Activated T-cell treated with anti-CD3 and anti-CD28 coated beads for 48 hours (primary cell): ENCODE results near the gene MIEN1.
"Not testable (repeated sequence)": the region's sequence is repeated elsewhere in the genome, so short reads cannot be mapped to it uniquely, and the experiment has no call there.

Source experiments
- DNase-seq: peaks from one replicate; pipeline ENCODE4 v3.0.0-alpha.2; 2020; ENCODE audit warnings: low read depth

Gene MIEN1

DNA sequence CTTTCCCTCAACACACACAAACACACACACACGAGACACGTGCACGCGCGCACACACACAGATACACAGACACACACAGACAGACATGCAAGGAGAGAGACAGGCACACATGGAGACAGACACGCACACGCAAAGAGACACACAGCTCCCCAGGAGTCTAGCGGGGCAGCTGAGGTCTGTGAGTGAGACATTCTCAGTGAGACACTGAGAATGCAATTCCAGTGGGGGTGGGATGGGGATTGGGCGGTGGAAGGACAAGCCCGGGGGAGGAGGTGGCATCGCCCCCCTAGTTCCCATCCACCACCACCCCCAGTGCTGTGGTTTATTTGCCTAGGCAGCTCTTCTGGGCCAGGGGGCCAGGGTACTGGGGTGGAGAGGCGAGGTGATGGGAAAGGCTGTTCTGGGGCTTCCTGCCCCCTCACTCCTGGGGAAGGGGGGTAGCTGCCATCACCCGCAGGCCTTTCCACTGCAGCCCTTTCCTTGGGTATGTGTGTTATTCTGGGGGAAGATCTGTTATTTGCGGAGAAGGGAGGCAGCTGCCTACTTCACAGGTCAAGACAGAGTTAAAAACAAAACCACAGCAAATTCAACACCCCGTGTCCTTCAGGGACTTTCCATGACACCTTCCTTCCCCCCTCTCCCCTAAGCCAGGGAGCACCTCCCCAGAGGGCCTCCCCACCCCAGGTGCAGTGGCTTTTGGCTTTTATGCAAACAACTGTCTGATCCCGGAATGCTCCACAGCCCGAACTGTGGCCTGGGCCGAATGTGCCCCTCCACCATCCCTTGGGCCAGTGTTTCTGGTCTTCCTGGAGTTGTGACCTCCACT, 25.4 kb upstream of the MIEN1 start:
- peak; percentile 41 for DNase-seq

DNA sequence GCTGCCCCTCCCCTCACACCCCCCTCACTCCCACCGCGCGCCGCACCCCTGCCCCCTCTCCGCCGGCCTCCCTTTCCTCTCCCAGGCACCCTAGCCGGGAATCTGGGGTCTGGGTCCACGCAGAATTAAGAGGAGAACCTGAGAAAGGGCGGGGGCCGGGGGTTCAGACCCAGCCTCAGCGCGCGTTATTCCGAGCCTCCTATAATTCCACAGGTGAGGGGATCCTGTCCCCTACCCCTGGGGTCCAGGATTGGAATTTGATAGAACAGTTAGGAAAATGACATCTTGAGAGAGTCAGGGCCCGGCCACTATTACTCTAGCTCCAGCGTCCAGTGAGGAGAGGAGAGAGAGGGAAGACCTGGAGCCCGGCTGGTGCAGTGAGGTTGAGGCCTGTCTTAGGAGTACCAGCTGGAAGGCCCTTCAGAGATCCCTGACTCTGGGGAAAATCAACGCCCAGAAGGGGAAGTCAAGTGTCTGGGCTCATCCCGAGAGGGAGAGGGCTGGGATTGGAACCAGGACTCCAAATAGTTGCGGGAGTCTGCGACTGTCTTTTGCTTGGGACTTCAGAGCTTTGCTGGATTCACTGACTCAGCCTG, 24.7 kb upstream of the MIEN1 start:
- DNase-seq = no peak

DNA sequence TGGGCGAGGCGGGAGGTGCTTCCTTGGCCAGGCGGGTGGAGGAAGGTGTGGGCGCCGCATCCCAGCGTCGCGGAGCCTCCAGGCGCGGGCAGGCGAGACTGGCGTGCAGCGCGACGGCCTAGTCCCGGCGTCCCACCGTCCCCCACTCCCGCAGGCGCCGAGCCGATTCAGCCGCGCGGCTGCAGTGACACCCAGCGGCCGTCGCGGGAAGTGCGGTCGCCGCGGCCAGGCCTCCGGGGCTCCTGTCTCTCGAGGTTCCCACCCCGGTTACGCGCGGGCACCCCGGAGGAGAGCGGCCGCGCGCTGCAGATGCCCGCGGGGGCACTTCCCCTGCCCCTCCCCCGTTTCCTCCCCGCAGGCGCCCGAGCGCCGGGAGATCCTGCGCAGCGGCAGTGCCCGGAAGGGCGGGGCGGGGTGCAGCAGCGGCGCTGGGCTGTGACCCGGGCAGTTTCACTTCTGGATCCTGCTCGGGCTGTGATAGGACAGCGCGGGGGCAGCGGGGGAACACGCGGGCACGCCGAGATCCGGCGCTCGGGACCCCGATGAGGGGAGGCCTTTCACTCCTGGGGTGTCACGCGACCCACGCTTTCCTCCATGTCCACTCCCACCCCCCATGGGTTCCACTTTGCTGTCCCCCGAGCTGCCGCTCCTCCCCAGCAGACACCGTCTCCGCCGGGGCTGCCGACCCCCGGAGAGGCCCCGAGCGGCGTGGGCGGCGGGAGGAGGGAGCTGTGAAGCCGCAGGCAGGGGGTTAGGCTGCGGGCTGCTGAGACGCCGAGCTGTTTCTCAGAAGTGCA, 24.0 kb upstream of the MIEN1 start:
- DNase-seq = peak; percentile 98

DNA sequence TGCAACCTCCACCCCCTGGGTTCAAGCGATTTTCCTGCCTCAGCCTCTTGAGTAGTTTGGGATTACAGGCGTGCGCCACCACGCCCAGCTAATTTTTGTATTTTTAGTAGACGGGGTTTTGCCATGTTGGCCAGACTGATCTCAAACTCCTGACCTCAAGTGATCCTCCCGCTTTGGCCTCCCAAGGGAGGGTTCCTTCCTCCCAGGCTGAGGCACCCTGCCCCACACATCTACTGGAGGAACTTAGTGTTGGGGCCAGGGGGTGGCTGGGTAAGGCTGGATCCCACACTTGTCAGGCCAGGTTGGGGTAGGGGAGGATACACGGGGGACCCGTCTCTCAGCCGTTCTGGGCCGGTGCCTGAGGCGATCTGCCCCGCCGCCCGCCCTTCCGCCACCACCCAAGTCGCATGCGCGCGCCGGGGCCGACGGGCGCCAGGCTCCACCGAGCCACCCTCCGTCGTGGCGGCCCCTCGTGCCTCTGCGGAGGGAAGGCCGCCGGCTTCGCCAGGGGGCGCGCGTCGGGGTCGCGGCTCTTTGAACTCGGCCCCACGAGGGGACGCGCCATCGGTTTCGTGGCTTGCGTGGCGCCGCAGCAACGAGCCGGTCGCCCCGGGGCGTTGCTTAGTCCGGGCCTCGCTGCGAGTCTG, 23.3 kb upstream of the MIEN1 start:
- no peak for DNase-seq

DNA sequence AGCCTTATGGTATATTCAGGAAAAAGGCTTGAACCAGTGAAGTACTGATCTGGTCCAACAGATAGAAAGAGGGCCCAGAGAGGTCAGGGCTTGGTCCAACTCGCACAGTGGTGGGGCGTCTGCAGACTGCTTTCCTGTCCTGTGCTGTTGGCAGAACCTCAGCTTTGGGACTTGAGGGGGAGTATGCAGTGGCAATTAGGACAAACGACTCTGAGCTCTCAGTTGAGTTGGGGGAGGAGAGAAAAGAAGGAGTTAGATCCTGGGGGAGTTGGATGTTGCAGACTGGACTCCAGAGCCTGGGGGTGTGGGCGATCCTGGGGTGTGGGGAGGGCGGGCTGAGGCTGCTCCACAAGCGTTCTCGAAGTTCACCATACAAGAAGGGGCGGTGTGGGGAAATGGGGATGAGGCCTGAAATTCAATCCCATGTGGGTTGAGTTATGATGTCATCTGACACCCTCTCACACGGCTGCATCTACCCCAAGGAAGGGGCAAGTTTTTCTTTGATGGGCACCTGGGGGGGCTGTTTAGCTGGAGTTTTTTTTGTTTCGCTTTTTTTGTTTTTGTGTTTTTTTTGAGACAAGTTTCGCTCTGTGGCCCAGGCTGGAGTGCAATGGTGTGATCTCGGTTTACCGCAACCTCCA, 22.0 kb upstream of the MIEN1 start:
- no peak for DNase-seq

DNA sequence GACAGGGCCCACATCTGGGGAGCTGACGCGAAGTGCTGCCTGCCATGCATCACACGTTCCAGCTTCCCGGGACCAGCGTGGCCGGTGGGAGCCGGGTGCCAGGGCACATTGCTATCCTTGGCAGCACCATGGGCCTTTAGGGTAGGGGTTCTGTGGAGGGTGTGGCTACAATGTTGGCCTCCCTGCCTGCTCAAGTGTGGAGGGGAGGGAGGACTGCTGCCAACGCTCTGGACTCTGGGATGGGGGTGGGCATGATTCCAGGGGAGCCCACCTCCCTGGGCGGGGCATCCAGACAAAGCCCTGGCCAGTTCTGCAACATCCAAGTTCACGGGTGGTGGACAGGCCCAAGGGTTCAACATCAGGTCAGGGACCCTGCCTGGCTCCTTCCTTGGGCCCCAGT, 21.3 kb upstream of the MIEN1 start:
- no peak for DNase-seq

DNA sequence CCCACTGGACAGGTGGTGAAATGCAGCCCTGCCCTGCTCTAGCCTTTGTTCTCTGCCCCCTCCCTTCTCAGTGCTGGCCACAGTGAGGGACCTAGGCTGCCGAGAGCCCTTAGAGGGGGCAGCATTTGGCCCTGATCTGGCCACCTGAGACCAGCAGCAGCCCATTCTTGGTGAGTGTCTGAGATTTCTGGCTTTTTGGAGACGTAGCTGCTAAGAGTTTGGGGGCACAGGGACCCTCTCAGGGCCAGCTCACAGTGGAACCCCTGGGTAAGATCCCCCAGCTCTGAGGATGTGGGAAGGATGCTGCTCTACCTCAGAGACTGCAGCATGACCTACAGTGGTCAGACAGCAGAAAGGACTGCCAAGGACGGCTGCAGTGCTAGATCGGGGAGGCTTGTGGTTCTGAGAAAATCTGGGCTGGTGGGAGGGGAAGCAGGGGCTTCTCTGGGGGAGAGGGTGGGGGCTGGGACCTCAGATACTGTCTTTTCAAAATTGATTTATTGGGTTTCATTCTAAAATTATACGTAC, 20.7 kb upstream of the MIEN1 start:
- no peak for DNase-seq

DNA sequence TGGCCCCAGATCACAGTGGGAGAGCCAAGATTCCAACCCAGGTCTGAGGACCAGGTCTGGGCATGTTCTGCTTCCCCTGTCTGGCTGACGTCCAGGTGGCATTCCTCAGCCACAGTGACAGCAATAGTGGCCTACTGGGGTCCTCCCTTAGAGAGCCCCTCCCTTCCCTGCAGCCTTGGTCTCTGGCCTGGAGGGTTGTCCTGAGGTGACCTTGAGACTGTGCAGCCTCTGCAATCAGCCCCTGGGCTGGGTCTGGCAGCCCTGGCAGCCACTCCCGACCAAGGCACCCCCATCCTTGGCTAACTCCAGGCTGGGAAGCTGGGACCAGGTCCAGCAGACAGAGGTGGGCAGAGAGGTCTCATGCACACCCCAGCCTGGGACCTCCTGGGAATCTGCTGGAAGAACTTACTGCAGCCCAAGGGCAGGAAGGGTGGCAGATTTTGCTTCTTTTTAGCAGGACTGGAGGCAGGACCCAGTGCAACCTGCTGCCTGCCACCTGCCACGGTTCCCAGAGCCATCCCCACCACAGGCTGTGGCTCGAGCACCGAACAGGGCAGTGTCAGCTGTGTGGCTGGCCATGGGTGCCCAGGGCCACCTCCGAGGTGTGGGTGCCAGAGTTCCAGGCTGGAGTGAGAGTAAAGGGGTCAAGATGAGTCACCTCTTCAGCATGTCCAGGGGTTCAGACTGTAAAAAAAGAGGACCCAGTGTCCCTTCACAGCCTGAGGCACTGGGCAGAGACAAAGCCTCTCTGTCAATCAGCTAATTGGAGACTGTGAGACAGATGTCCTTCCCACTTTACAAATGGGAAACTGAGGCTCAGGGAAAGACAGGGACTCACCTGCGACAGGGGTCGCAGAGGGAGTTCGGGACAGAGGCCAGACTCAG, 20.0 kb upstream of the MIEN1 start:
- no peak for DNase-seq

DNA sequence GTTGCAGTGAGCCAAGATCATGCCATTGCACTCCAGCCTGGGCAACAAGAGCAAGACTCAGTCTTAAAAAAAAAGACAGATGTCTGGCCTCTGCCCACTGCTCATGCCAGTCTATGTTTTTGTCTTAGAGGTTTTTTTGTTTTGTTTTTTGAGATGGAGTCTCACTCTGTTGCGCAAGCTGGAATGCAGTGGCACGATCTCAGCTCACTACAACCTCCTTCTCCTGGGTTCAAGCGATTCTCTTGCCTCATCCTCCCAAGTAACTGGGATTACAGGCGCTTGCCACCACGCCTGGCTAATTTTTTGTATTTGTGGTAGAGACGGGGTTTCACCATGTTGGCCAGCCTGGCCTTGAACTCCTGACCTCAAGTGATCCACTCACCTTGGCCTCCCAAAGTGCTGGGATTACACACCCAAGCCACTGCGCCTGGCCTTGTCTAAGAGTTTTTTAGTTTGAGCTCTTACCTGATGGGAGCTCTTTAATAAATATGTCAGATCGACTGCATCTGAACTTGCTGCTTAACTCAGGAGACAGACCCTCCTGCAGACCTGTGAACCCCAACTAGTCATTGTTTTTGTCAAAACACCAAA, 18.2 kb upstream of the MIEN1 start:
- DNase-seq = not testable (repeated sequence)

DNA sequence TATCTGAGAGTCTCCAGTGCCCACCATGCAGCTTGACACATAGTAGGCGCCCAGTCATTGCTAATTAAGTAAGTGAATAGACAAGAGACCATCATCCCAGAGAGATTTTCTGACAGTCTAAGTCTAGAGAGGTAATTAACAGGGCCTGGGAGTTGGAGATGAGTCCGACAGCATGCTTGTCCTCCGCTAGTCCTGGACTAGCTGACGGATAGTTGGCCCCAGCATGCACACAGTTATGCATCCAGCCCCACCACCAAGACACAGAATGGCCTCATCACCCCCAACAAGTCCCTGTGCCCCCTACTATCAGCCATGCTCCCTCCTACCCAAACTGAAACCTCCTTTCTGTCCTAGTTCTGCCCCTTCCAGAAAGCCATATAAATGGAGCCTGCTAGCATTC, 17.4 kb upstream of the MIEN1 start:
- no peak for DNase-seq

DNA sequence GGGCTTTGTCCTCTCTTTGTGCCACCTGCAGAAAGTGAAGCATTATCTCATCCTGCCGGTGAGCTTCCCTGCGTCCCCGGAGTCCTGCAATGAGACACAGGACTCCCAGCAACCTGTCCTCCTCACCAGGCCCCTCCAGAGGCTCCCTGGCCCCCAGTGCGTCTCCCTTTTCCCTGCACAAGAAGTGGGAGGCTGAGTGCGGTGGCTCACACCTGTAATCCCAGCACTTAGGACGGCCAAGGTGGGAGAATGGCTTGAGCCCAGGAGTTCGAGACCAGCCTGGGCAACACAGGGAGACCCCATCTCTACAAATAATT, 15.8 kb upstream of the MIEN1 start:
- DNase-seq = no peak

DNA sequence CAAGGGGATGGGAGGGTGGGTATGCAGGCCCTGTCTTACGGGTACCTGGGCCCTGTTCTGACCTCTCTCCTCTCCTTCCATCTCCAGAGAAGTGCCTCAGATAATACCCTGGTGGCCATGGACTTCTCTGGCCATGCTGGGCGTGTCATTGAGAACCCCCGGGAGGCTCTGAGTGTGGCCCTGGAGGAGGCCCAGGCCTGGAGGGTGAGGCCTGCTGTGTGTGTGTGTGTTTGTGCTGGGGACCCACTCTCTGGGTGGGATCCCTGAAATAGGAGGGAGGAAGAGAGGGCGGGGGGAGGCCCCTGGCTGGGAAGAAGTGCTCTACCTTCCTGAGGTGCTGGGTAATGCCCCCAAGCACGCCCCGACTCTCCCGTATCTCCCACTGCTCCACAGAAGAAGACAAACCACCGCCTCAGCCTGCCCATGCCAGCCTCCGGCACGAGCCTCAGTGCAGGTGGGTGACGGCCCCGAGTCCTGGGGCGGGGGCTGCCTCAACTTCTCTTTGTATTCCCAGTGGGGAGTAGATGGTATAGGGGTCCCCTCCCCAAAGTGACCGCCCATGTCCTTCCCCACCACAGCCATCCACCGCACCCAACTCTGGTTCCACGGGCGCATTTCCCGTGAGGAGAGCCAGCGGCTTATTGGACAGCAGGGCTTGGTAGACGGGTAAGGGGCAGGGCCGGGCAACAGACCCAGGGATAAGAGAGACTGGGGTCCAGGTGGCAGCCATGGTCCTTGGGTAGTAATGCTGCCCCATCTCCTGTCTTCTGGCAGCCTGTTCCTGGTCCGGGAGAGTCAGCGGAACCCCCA, 15.2 kb upstream of the MIEN1 start:
- DNase-seq = no peak

DNA sequence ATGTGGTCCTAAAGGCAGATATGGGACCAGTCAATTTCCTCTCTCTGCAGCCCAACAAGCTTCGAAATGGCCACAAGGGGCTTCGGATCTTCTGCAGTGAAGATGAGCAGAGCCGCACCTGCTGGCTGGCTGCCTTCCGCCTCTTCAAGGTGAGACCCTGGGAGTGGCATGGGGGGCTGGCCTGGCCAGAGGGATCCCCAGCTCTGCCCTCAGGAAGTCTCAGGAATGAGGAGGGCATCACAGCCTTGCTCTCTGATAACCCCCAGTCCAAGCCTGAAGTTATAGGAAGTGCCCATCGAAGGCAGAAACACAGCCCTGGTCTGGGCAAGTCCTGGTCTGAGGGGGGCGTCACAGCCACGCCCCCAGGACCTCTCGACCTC, 14.5 kb upstream of the MIEN1 start:
- DNase-seq = no peak

DNA sequence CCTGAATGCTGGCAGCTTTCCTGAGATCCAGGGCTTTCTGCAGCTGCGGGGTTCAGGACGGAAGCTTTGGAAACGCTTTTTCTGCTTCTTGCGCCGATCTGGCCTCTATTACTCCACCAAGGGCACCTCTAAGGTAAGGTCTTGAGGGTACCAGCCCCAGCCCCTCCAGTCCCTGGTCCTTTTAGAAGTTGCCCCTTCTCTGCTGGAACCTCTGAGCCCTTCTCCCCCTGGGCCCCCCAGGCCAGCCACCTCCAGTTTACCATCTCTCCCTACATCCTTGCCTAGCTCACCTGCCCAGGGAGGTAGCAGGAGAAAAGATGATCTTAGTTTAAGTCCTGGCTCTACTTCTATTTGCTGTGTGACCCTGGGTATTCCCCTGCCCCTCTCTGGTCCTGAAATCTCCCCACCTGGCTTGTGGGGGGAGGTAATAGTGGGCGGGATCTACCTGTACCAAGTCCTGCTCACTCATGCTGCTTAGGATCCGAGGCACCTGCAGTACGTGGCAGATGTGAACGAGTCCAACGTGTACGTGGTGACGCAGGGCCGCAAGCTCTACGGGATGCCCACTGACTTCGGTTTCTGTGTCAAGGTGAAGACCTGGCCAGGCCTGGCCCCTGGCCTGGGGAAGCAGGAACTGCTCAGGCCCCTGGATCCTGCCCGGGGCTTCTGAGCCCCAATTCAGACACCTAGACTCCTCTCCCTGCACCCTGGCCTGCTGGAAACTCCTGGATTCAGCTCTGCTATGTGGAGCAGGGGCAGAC, 13.9 kb upstream of the MIEN1 start:
- no peak for DNase-seq

DNA sequence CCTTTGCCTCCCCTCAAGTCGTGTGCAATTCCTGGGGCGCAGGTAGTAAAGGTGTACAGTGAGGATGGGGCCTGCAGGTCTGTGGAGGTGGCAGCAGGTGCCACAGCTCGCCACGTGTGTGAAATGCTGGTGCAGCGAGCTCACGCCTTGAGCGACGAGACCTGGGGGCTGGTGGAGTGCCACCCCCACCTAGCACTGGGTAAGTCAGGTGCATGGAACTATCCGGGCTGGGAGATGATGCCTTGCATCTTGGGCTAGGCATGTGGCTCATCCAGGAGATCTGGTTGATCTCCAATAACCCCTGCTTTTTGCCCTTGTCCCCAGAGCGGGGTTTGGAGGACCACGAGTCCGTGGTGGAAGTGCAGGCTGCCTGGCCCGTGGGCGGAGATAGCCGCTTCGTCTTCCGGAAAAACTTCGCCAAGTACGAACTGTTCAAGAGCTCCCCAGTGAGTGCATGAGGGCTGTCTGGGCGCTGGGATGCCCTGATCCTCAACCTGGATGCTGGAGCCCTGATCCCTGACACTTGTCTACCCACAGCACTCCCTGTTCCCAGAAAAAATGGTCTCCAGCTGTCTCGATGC, 12.6 kb upstream of the MIEN1 start:
- no peak for DNase-seq

DNA sequence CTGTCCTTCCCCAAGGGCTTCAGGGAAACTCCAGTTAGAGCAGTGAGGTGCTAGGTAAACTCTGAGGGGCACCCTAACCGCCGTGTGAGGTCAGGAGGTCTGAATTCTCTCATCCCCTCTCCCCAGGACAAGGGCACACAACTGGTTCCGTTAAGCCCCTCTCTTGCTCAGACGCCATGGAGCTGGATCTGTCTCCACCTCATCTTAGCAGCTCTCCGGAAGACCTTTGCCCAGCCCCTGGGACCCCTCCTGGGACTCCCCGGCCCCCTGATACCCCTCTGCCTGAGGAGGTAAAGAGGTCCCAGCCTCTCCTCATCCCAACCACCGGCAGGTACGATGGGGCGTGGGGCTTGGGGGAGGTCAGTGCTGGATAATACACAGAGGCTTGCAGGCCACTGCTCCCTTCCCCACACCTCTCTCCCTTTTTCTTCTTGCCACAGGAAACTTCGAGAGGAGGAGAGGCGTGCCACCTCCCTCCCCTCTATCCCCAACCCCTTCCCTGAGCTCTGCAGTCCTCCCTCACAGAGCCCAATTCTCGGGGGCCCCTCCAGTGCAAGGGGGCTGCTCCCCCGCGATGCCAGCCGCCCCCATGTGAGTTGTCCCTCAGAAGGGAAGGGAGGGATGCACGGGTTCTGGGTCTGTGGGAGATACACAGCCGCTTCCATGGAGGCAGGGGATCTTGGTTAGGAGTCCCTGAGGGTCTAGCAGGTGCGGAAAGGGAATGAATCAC, 12.0 kb upstream of the MIEN1 start:
- DNase-seq = no peak

DNA sequence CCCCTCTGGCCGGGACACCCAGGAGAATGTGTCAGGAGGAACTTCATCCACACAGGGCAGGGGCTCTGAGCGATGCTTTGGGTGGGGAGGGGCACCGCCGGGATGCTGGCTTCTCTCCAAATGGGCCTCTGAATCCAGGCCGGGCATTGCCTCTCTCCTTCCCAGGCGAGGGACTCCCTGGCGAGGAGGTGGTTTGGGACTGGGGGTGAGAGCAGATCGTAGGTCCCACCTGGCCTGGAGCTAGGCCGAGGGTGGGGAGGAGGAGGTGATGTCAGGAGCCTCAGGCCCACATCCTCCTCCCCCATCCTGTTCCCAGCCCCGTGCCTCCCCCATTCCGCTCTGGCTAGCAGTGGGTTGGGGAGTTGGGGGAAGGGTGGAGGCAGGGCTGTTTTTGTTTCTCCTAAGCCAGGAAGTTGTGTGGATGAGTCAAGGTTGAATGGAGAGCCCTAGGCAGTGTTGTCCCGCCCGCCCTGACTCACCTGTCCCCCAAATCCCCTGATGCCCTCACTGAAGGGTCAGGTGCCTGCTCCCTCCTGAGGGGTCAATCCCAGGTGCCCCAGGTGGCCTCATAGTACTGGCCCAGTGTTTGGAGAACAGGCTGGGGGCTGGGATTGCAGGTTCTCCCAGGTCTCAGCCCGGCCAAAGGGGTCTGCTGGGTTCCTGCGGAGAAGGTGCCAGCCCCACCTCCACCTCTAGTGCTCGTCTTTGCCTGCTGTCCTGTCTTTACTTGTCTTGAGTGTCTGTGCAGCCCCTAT, 10.2 kb upstream of the MIEN1 start:
- no peak for DNase-seq
